Subcutaneous adipose tissue (tissue), 4 donors: Measurements from ENCODE around the gene KCNH8. TPM values are rescaled to one million over a fixed set of nuclear protein-coding genes. Genes with fewer than 3 reads are reported as not detected.

ENCODE experiments used
- CTCF ChIP-seq: fragments of 450-650 bp; IDR thresholded peaks from one replicate; pipeline ENCODE4 v1.5.1; 2016; ENCODE audit warnings: low read depth, mild to moderate bottlenecking, control low read depth, antibody characterized with exemption, moderate library complexity
- total RNA-seq, 4 donors: library from RNA; depleted of rRNA; stranded (reverse); fragments of >200 nt; gene quantifications; one replicate each; pipeline ENCODE4 v1.1.0, GENCODE V29; 2016

KCNH8 gene
- total RNA-seq, 4 donors from 2014 or later, result not detected

GRCh38 chr3:19540464-19540863 is 392.2 kb downstream of the KCNH8 start:
- TF ChIP-seq CTCF, result no peak

GRCh38 chr3:19541284-19541683 is 393.0 kb downstream of the KCNH8 start:
- no peak for TF ChIP-seq CTCF

- TF ChIP-seq CTCF, result no peak
Observed at GRCh38 chr3:19543212-19543841, 395.0 kb downstream of the KCNH8 start.

- TF ChIP-seq CTCF, result no peak
Observed at GRCh38 chr3:19547665-19548464, 399.6 kb downstream of the KCNH8 start.

GRCh38 chr3:19559724-19560442 is 411.6 kb downstream of the KCNH8 start:
- no peak for TF ChIP-seq CTCF

GRCh38 chr3:19573644-19574043 is 425.3 kb downstream of the KCNH8 start:
- no peak for TF ChIP-seq CTCF

GRCh38 chr3:19574268-19574667 is 426.0 kb downstream of the KCNH8 start:
- TF ChIP-seq CTCF, result no peak
